Omental fat pad (tissue), 4 donors: ENCODE data around the gene TGFB3. TPM values are rescaled to one million over a fixed set of nuclear protein-coding genes. Genes with fewer than 3 reads are reported as not detected.
"Not testable (repeated sequence)": the region's sequence is repeated elsewhere in the genome, so short reads cannot be mapped to it uniquely, and the experiment has no call there.

ENCODE experiments used
- ATAC-seq: fragments of 150-250 bp; one replicate; pipeline ENCODE4 v1.9.1; 2016; ENCODE audit warnings: mild to moderate bottlenecking, moderate library complexity; ENCODE audit not compliant: low FRiP score
- DNase-seq: peaks from one replicate; pipeline ENCODE4 v3.0.0-alpha.2; 2019; ENCODE audit warnings: low spot score
- CTCF ChIP-seq, 3 donors: fragments of 450-650 bp; IDR thresholded peaks; one replicate each; pipeline ENCODE4 v1.5.1; 2016 to 2017; ENCODE audit warnings: antibody characterized with exemption in 3 of 3, mild to moderate bottlenecking in 3 of 3, moderate library complexity in 2 of 3
- total RNA-seq, 4 donors: library from RNA; depleted of rRNA; stranded (reverse); fragments of >200 nt; gene quantifications; one replicate each; pipeline ENCODE4 v1.1.0, GENCODE V29; 2016

The TGFB3 gene
- total RNA-seq, 4 donors from 2014 or later, result 9.2 to 54.4 (median 29.6) TPM

GRCh38 chr14:76015191-76015590, 33.4 kb upstream of the TGFB3 start:
- ATAC-seq (no peak), DNase-seq (no peak)

GRCh38 chr14:76012354-76012753, 30.6 kb upstream of the TGFB3 start:
- no peak for TF ChIP-seq CTCF (IDR thresholded peaks at IDR 0.05)
- no peak for DNase-seq
- ATAC-seq, result peak; percentile 90

More at GRCh38 chr14:76015191-76015590, 33.4 kb upstream of the TGFB3 start:
- no peak for TF ChIP-seq CTCF (IDR thresholded peaks at IDR 0.05)

- no peak for TF ChIP-seq CTCF (IDR thresholded peaks at IDR 0.05)
- DNase-seq, result no peak
- no peak for ATAC-seq
Observed at GRCh38 chr14:76011930-76012329, 30.1 kb upstream of the TGFB3 start.

- DNase-seq, ATAC-seq: not testable (repeated sequence)
Observed at GRCh38 chr14:76009627-76010026, 27.8 kb upstream of the TGFB3 start.

- no peak for ATAC-seq
Observed at GRCh38 chr14:76007852-76008251, 26.1 kb upstream of the TGFB3 start.

GRCh38 chr14:76007379-76007778, 25.6 kb upstream of the TGFB3 start:
- no peak for DNase-seq
- no peak for ATAC-seq
- TF ChIP-seq CTCF (IDR thresholded peaks at IDR 0.05), result no peak

More at GRCh38 chr14:76007852-76008251, 26.1 kb upstream of the TGFB3 start:
- DNase-seq, result no peak
- TF ChIP-seq CTCF (IDR thresholded peaks at IDR 0.05), result no peak

- no peak for DNase-seq
- no peak for ATAC-seq
- TF ChIP-seq CTCF (IDR thresholded peaks at IDR 0.05), result no peak
Observed at GRCh38 chr14:76006253-76006652, 24.5 kb upstream of the TGFB3 start.

GRCh38 chr14:76002383-76002782, 20.6 kb upstream of the TGFB3 start:
- no peak for TF ChIP-seq CTCF (IDR thresholded peaks at IDR 0.05)
- ATAC-seq (no peak), DNase-seq (no peak)
